ENCODE data around the gene KCNH2.

- no peak for TF ChIP-seq CTCF (IDR thresholded peaks at IDR 0.05; ENCODE audit: insufficient read depth, low read length, poor library complexity, severe bottlenecking)
- no peak for TF ChIP-seq EZH2phosphoT487 (conservative IDR thresholded peaks at IDR 0.05; ENCODE audit: low read length)
Observed at GRCh38 chr7:150914966-150915365, 63.2 kb downstream of the KCNH2 start.

Data from SU-DHL-6 (cell line).